HepG2 (cell line): ENCODE data around the gene CCND1. TPM values are rescaled to one million over a fixed set of nuclear protein-coding genes. Genes with fewer than 3 reads are reported as not detected.

Experiments
- FOXA3 ChIP-seq: IDR thresholded peaks from 2 replicates; pipeline ENCODE4 v1.6.1; 2016; ENCODE audit warnings: missing genetic modification reagents, missing compliant biosample characterization
- GATAD2A ChIP-seq: IDR thresholded peaks from 2 replicates; pipeline ENCODE4 v1.6.1; 2016
- HDAC1 ChIP-seq: sonication (generic); formaldehyde crosslinking; IDR thresholded peaks from 2 replicates; pipeline ENCODE4 v1.5.1; 2020; ENCODE audit warnings: mild to moderate bottlenecking, missing genetic modification reagents
- KLF9 ChIP-seq: IDR thresholded peaks from 2 replicates; pipeline ENCODE4 v1.6.1; 2016; ENCODE audit warnings: low read depth
- MED1 ChIP-seq: sonication (generic); formaldehyde crosslinking; IDR thresholded peaks from 2 replicates; pipeline ENCODE4 v1.4.0; 2020; ENCODE audit warnings: missing genetic modification reagents
- MEF2D ChIP-seq: sonication (generic); formaldehyde crosslinking; IDR thresholded peaks from 2 replicates; pipeline ENCODE4 v1.5.1; 2020; ENCODE audit warnings: mild to moderate bottlenecking, missing genetic modification reagents
- NFE2L2 ChIP-seq: fragments of 150-350 bp; IDR thresholded peaks from 2 replicates; pipeline ENCODE4 v1.6.1; 2014; ENCODE audit warnings: low read length
- RERE ChIP-seq: IDR thresholded peaks from 2 replicates; pipeline ENCODE4 v1.6.1; 2016; ENCODE audit warnings: low read depth, missing genetic modification reagents, missing compliant biosample characterization
- SOX6 ChIP-seq, 2 experiments: fragments of 450-650 bp in 1 of 2; sonication (generic) in 1 of 2; formaldehyde crosslinking in 1 of 2; IDR thresholded peaks; 2 replicates each; pipeline versions ENCODE4 v1.4.0 to v1.6.1; 2017 to 2020; ENCODE audit warnings: antibody characterized with exemption in 1 of 2, mild to moderate bottlenecking in 1 of 2, missing genetic modification reagents in 1 of 2
- U2AF1 ChIP-seq: fragments of 200-400 bp; formaldehyde crosslinking; optimal IDR thresholded peaks from 2 replicates; pipeline ENCODE3; 2017; ENCODE audit warnings: mild to moderate bottlenecking, low read depth, low read length
- ZBTB43 ChIP-seq: sonication (generic); formaldehyde crosslinking; conservative IDR thresholded peaks from 2 replicates; pipeline ENCODE4 v1.4.0; 2020; ENCODE audit warnings: missing genetic modification reagents
- ZKSCAN1 ChIP-seq: fragments of 150-350 bp; IDR thresholded peaks from 2 replicates; pipeline ENCODE4 v1.6.1; 2014; ENCODE audit warnings: low read length
- ZMYM2 ChIP-seq: sonication (generic); formaldehyde crosslinking; IDR thresholded peaks from 2 replicates; pipeline ENCODE4 v1.8.0; 2022; ENCODE audit warnings: mild to moderate bottlenecking, missing genetic modification reagents
- ZMYM3 ChIP-seq: sonication (generic); formaldehyde crosslinking; IDR thresholded peaks from 2 replicates; pipeline ENCODE4 v1.5.1; 2020; ENCODE audit warnings: mild to moderate bottlenecking, missing genetic modification reagents
- ZNF224 ChIP-seq: sonication (generic); formaldehyde crosslinking; IDR thresholded peaks from 2 replicates; pipeline ENCODE4 v1.5.0; 2020; ENCODE audit warnings: mild to moderate bottlenecking, missing genetic modification reagents
- ZNF350 ChIP-seq: sonication (generic); formaldehyde crosslinking; IDR thresholded peaks from 2 replicates; pipeline ENCODE4 v1.4.0; 2020; ENCODE audit warnings: mild to moderate bottlenecking, low read depth, missing genetic modification reagents, borderline replicate concordance
- ZNF569 ChIP-seq: sonication (generic); formaldehyde crosslinking; IDR thresholded peaks from 2 replicates; pipeline ENCODE4 v1.5.0; 2020; ENCODE audit warnings: mild to moderate bottlenecking, missing genetic modification reagents, moderate library complexity, borderline replicate concordance
- ZNF710 ChIP-seq: sonication (generic); formaldehyde crosslinking; IDR thresholded peaks from 2 replicates; pipeline ENCODE4 v1.5.0; 2020; ENCODE audit warnings: mild to moderate bottlenecking, missing genetic modification reagents, borderline replicate concordance
- ZNF770 ChIP-seq: sonication (generic); formaldehyde crosslinking; IDR thresholded peaks from 2 replicates; pipeline ENCODE4 v1.5.0; 2020; ENCODE audit warnings: mild to moderate bottlenecking, missing genetic modification reagents
- polyA plus RNA-seq, 8 experiments: library from polyadenylated mRNA; depleted of rRNA in 3 of 8; stranded (reverse) in 7 of 8; unstranded in 1 of 8; fragments of >200 nt; fragmentation: Illumina TruSeq in 4 of 8; extraction: Trizol in 4 of 8; gene quantifications; 2 replicates each; pipeline versions ENCODE4 v1.2.1 to v1.2.3, GENCODE V29; 2011 to 2016; ENCODE audit warnings: low read depth in 4 of 8, missing spikeins in 1 of 8, mixed read lengths in 1 of 8; ENCODE audit not compliant: insufficient read depth in 1 of 8
- total RNA-seq, 5 experiments: library from RNA; depleted of rRNA; stranded (reverse); fragments of >200 nt; fragmentation: Illumina TruSeq; extraction: Trizol; gene quantifications; 2 replicates each; pipeline ENCODE4 v1.2.3, GENCODE V29; 2016; ENCODE audit warnings: low read depth in 1 of 5

Gene CCND1
- total and polyA plus RNA-seq, 2 of the 13 experiments (the other 11 are each of a cell fraction or from before 2014, with no cell fraction given): 107 to 136 TPM

- TF ChIP-seq RERE (no peak), SOX6 (IDR thresholded peaks at IDR 0.05) (no peak), SOX6 (CRISPR knock-in tag; IDR thresholded peaks at IDR 0.05) (peak; percentile 54; the same call in 1 of the 2 replicates), ZKSCAN1 (no peak), U2AF1 (no peak), KLF9 (no peak), ZMYM2 (CRISPR knock-in tag) (no peak), ZNF710 (CRISPR knock-in tag) (peak; percentile 66; the same call in 1 of the 2 replicates), NFE2L2 (no peak), ZBTB43 (CRISPR knock-in tag) (0 out of 2 replicates have a peak, but pooled peaks have one; percentile 15), GATAD2A (CRISPR knock-in tag) (peak; percentile 56; the same call in 1 of the 2 replicates), HDAC1 (CRISPR knock-in tag) (peak; percentile 67; the same call in 1 of the 2 replicates), FOXA3 (peak; percentile 68), ZNF224 (CRISPR knock-in tag) (no peak), ZMYM3 (CRISPR knock-in tag) (peak; percentile 76), MED1 (peak; percentile 60), MEF2D (peak; percentile 49; the same call in 1 of the 2 replicates), ZNF770 (CRISPR knock-in tag) (peak; percentile 54; the same call in 1 of the 2 replicates), ZNF350 (CRISPR knock-in tag) (peak; percentile 52; the same call in 1 of the 2 replicates), ZNF569 (CRISPR knock-in tag) (no peak)
Observed at GRCh38 chr11:69615545-69616278, 25.2 kb upstream of the CCND1 start (continued).
